Gastrocnemius medialis (tissue), 4 donors: ENCODE results near the gene KIF4A. TPM values are rescaled to one million over a fixed set of nuclear protein-coding genes. Genes with fewer than 3 reads are reported as not detected.

Experiments used
- ATAC-seq, 2 donors: fragments of 150-250 bp; one replicate each; pipeline ENCODE4 v1.9.1; 2016
- DNase-seq, 2 donors: peaks; one replicate each; pipeline ENCODE4 v3.0.0-alpha.2; 2019
- H3K27ac ChIP-seq, 4 donors: fragments of 200-600 bp; sonication (generic); 1 replicate in 1 of 4; 2 replicates in 3 of 4; pipeline ENCODE4 v1.5.1; 2016 to 2018; ENCODE audit warnings: mild to moderate bottlenecking in 2 of 4, moderate library complexity in 1 of 4
- H3K27me3 ChIP-seq, 3 donors: fragments of 200-600 bp; sonication (generic) in 2 of 3; 1 replicate in 1 of 3; 2 replicates in 2 of 3; pipeline versions ENCODE4 v1.5.1 to v1.6.0; 2016 to 2019; ENCODE audit warnings: mild to moderate bottlenecking in 1 of 3, moderate library complexity in 1 of 3
- H3K36me3 ChIP-seq, 2 donors: fragments of 200-600 bp; sonication (generic) in 1 of 2; one replicate each; pipeline ENCODE4 v1.5.1; 2017 to 2018
- H3K4me1 ChIP-seq, 2 donors: fragments of 200-600 bp; sonication (generic) in 1 of 2; one replicate each; pipeline ENCODE4 v1.5.1; 2016 to 2017; ENCODE audit warnings: mild to moderate bottlenecking in 2 of 2
- H3K4me3 ChIP-seq, 4 donors: fragments of 200-600 bp; sonication (generic) in 3 of 4; 1 replicate in 1 of 4; 2 replicates in 3 of 4; pipeline ENCODE4 v1.5.1; 2016 to 2019; ENCODE audit warnings: mild to moderate bottlenecking in 2 of 4
- H3K9me3 ChIP-seq, 3 donors: fragments of 200-600 bp; sonication (generic) in 2 of 3; 1 replicate in 1 of 3; 2 replicates in 2 of 3; pipeline ENCODE4 v1.5.1; 2016 to 2019
- CTCF ChIP-seq, 5 experiments: fragments of 450-650 bp in 3 of 5; fragments of 200-600 bp in 2 of 5; sonication (generic) in 2 of 5; IDR thresholded peaks in 4 of 5; conservative IDR thresholded peaks in 1 of 5; 1 replicate in 4 of 5; 2 replicates in 1 of 5; pipeline ENCODE4 v1.5.1; 2016 to 2019; ENCODE audit warnings: antibody characterized with exemption in 5 of 5, mild to moderate bottlenecking in 3 of 5, moderate library complexity in 3 of 5
- POLR2A ChIP-seq, 2 donors: fragments of 450-650 bp; IDR thresholded peaks; one replicate each; pipeline ENCODE4 v1.6.1; 2017; ENCODE audit warnings: antibody characterized with exemption in 2 of 2, mild to moderate bottlenecking in 2 of 2, moderate library complexity in 2 of 2
- in situ Hi-C, 4 donors: fragments of 200-750 bp; cut with MboI; loops; one replicate each; pipeline versions ENCODE4 v1.15.0 to v1.8.0; 2017; ENCODE audit warnings: low sequenced_read_pairs in 4 of 4
- intact Hi-C: fragments of 100-400 bp; cut with DNase I; formaldehyde crosslinking; loops from one replicate; pipeline ENCODE4 v1.15.1; 2023; ENCODE audit warnings: low total_unique reads
- total RNA-seq, 4 donors: library from RNA; depleted of rRNA; stranded (reverse); fragments of >200 nt; gene quantifications; one replicate each; pipeline versions ENCODE4 v1.1.0 to v1.2.3, GENCODE V29; 2016

The KIF4A gene
- total RNA-seq, 4 donors from 2014 or later = 0.07 to 0.09 TPM; not detected in 2

- Histone ChIP-seq H3K4me3 (no peak overlapping the region), H3K27me3 (no peaks in the 10 kb centered on the region), H3K9me3 (no peaks in the 10 kb centered on the region), H3K36me3 (no peaks in the 10 kb centered on the region), H3K4me1 (no peaks in the 10 kb centered on the region), H3K27ac (no peak overlapping the region)
- in situ Hi-C loops = no loop called here
- TF ChIP-seq CTCF (IDR thresholded peaks at IDR 0.05 in 4 of 5, conservative IDR thresholded peaks at IDR 0.05 in 1 of 5) = no peak
- TF ChIP-seq POLR2A (IDR thresholded peaks at IDR 0.05) = no peak
- DNase-seq = no peak
- intact Hi-C loops = no loop called here
- ATAC-seq = no peak
These were observed 121.0 kb downstream of the KIF4A start for GRCh38 chrX:70410921-70411320.

GRCh38 chrX:70411475-70411874 lies 121.6 kb downstream of the KIF4A start:
- in situ Hi-C loops (no loop called here), intact Hi-C loops (no loop called here)
- Histone ChIP-seq H3K4me3 (no peak overlapping the region), H3K9me3 (no peaks in the 10 kb centered on the region), H3K27me3 (no peaks in the 10 kb centered on the region), H3K4me1 (no peaks in the 10 kb centered on the region), H3K27ac (no peak overlapping the region), H3K36me3 (no peaks in the 10 kb centered on the region)
- TF ChIP-seq CTCF (IDR thresholded peaks at IDR 0.05 in 4 of 5, conservative IDR thresholded peaks at IDR 0.05 in 1 of 5) = no peak
- TF ChIP-seq POLR2A (IDR thresholded peaks at IDR 0.05) = no peak
- DNase-seq (no peak), ATAC-seq (no peak)

GRCh38 chrX:70421618-70422017 lies 131.7 kb downstream of the KIF4A start:
- Histone ChIP-seq H3K4me3 (no peak overlapping the region), H3K4me1 (no peaks in the 10 kb centered on the region), H3K27me3 (peaks cover 0 to 6% (median 5%) of the 10 kb centered on the region in 3 donors), H3K36me3 (no peaks in the 10 kb centered on the region), H3K27ac (no peak overlapping the region), H3K9me3 (no peaks in the 10 kb centered on the region)
- intact Hi-C loops (no loop called here), in situ Hi-C loops (no loop called here)
- ATAC-seq = no peak
- no peak for DNase-seq
- no peak for TF ChIP-seq POLR2A (IDR thresholded peaks at IDR 0.05)
- no peak for TF ChIP-seq CTCF (IDR thresholded peaks at IDR 0.05 in 4 of 5, conservative IDR thresholded peaks at IDR 0.05 in 1 of 5)

- no peak within 1 kb of the TSS for H3K27ac ChIP-seq
These were observed 133.0 kb downstream of the KIF4A start, which contains the start of gene GDPD2 for GRCh38 chrX:70422851-70423341. Gene GDPD2 (plus strand): TSS chrX:70423314. CDS start chrX:70424985, 1,671 bp downstream.

More at GRCh38 chrX:70422851-70423341, 133.0 kb downstream of the KIF4A start, which contains the start of gene GDPD2:
- in situ Hi-C loops (no loop called here), intact Hi-C loops (no loop called here)
- TF ChIP-seq POLR2A (IDR thresholded peaks at IDR 0.05) (no peak), CTCF (IDR thresholded peaks at IDR 0.05 in 4 of 5, conservative IDR thresholded peaks at IDR 0.05 in 1 of 5) (no peak)
- no peak for ATAC-seq
- no peak within 1 kb of the TSS for H3K4me3 ChIP-seq
- H3K36me3 ChIP-seq = no peaks in the 10 kb centered on the region
- no peak for DNase-seq
- H3K9me3 ChIP-seq = no peaks in the 10 kb centered on the region
- no peaks in the 10 kb centered on the region for H3K4me1 ChIP-seq
- H3K27me3 ChIP-seq = peaks cover 0 to 6% (median 5%) of the 10 kb centered on the region in 3 donors
